Endothelial cell of umbilical vein (primary cell): ENCODE data around the gene CCPG1. TPM values are rescaled to one million over a fixed set of nuclear protein-coding genes. Genes with fewer than 3 reads are reported as not detected.

Experiments
- BruUV-seq: library from RNA; stranded (reverse); fragments of 400-500 nt; replicated peaks from 2 replicates; lab custom pipeline; 2021; lab: Mats Ljungman, UMichigan
- CTCF ChIA-PET: fragments of 300-600, 350-600 bp; sonication (Branson Sonifier 250); formaldehyde crosslinking; loops from one replicate; lab custom pipeline; 2021; ENCODE audit warnings: antibody characterized with exemption, inconsistent platforms; lab: Charles Lee
- POLR2A ChIA-PET: fragments of 300-600, 350-600 bp; sonication (Branson Sonifier 250); formaldehyde crosslinking; loops from one replicate; lab custom pipeline; 2021; ENCODE audit warnings: antibody characterized with exemption, inconsistent platforms; lab: Charles Lee
- DNase-seq: peaks from one replicate; pipeline ENCODE4 v3.0.0-alpha.2; 2011; ENCODE audit warnings: low read depth, low spot score
- FAIRE-seq: peaks from 2 replicates; lab custom pipeline; 2011; peaks lifted over from hg19 to GRCh38; lab: Jason Lieb, UNC
- H2AFZ ChIP-seq: 2 replicates; pipeline ENCODE4 v1.6.0; 2012; ENCODE audit warnings: low read depth, low read length, control low read depth, inconsistent platforms
- H3K27ac ChIP-seq: 2 replicates; pipeline ENCODE4 v1.5.1; 2011; ENCODE audit warnings: low read depth, mild to moderate bottlenecking, control low read depth, low read length, moderate library complexity; ENCODE audit not compliant: insufficient read depth
- H3K27me3 ChIP-seq, 2 experiments: 2 replicates each; pipeline versions ENCODE4 v1.6.0 to v1.6.1; 2011; ENCODE audit warnings: low read length in 2 of 2, mixed read lengths in 1 of 2; ENCODE audit not compliant: control insufficient read depth in 2 of 2, insufficient read depth in 2 of 2
- H3K36me3 ChIP-seq, 2 experiments: 2 replicates in 1 of 2; 3 replicates in 1 of 2; pipeline ENCODE4 v1.5.1; 2011; ENCODE audit warnings: low read length in 2 of 2, mild to moderate bottlenecking in 1 of 2, moderate library complexity in 1 of 2; ENCODE audit not compliant: control insufficient read depth in 2 of 2, insufficient read depth in 2 of 2; ENCODE audit errors: extremely low read depth in 1 of 2
- H3K4me1 ChIP-seq: 3 replicates; pipeline ENCODE4 v1.5.1; 2011; ENCODE audit warnings: mild to moderate bottlenecking, low read length; ENCODE audit not compliant: control insufficient read depth, insufficient read depth; ENCODE audit errors: extremely low read depth
- H3K4me2 ChIP-seq: 2 replicates; pipeline ENCODE4 v1.6.1; 2011; ENCODE audit warnings: low read length, control low read depth, mixed read lengths; ENCODE audit not compliant: insufficient read depth
- H3K4me3 ChIP-seq, 3 experiments: fragments of 200-600 bp in 1 of 3; sonication (generic), shearing (Covaris generic) in 1 of 3; replicated peaks in 1 of 3; 2 replicates each; pipeline ENCODE4 v1.5.1; 2011 to 2016; ENCODE audit warnings: control low read depth in 3 of 3, low read length in 3 of 3, mild to moderate bottlenecking in 2 of 3, inconsistent platforms in 1 of 3, low read depth in 1 of 3, moderate library complexity in 1 of 3; ENCODE audit not compliant: insufficient read depth in 1 of 3
- H3K79me2 ChIP-seq: 2 replicates; pipeline ENCODE4 v1.6.0; 2012; ENCODE audit warnings: low read length, inconsistent platforms; ENCODE audit not compliant: control insufficient read depth, insufficient read depth
- H3K9ac ChIP-seq: replicated peaks from 2 replicates; pipeline ENCODE3; 2011; ENCODE audit warnings: low read length, control low read depth; ENCODE audit not compliant: insufficient read depth; ENCODE audit errors: extremely low read depth
- H3K9me1 ChIP-seq: replicated peaks from 3 replicates; pipeline ENCODE4 v1.6.0; 2011; ENCODE audit warnings: mild to moderate bottlenecking, low read length; ENCODE audit not compliant: control insufficient read depth, insufficient read depth; ENCODE audit errors: extremely low read depth
- H3K9me3 ChIP-seq: replicated peaks from 2 replicates; pipeline ENCODE4 v1.5.1; 2012; ENCODE audit warnings: low read length, inconsistent platforms; ENCODE audit not compliant: control insufficient read depth, insufficient read depth
- H4K20me1 ChIP-seq: replicated peaks from 2 replicates; pipeline ENCODE3; 2011; ENCODE audit warnings: mild to moderate bottlenecking, low read length; ENCODE audit not compliant: control insufficient read depth, insufficient read depth; ENCODE audit errors: extremely low read depth
- EZH2 ChIP-seq: IDR thresholded peaks from 2 replicates; pipeline ENCODE4 v1.6.1; 2012; ENCODE audit warnings: borderline replicate concordance, low read depth, mild to moderate bottlenecking, moderate library complexity, low read length, inconsistent platforms; ENCODE audit not compliant: severe bottlenecking
- FOS ChIP-seq: IDR thresholded peaks from 2 replicates; pipeline ENCODE4 v1.6.1; 2011; ENCODE audit warnings: mild to moderate bottlenecking, low read length, moderate library complexity, borderline replicate concordance; ENCODE audit not compliant: insufficient read depth
- GATA2 ChIP-seq: IDR thresholded peaks from 2 replicates; pipeline ENCODE4 v1.7.0; 2011; ENCODE audit warnings: low read depth, mild to moderate bottlenecking, moderate library complexity, mixed read lengths, low read length; ENCODE audit not compliant: insufficient read length, insufficient read depth
- JUN ChIP-seq: IDR thresholded peaks from 2 replicates; pipeline ENCODE4 v1.6.1; 2011; ENCODE audit warnings: borderline replicate concordance, low read depth; ENCODE audit not compliant: insufficient read length, insufficient read depth
- MYC ChIP-seq: IDR thresholded peaks from one replicate; pipeline ENCODE4 v1.6.1; 2011; ENCODE audit warnings: mild to moderate bottlenecking, low read depth, low read length
- POLR2A ChIP-seq: IDR thresholded peaks from 2 replicates; pipeline ENCODE4 v1.6.1; 2012; ENCODE audit warnings: low read depth, mild to moderate bottlenecking, control low read depth, low read length
- POLR2AphosphoS5 ChIP-seq: IDR thresholded peaks from 2 replicates; pipeline ENCODE4 v1.6.1; 2012; ENCODE audit warnings: low read depth, mild to moderate bottlenecking, control low read depth, low read length, moderate library complexity; ENCODE audit not compliant: insufficient read depth
- dilution Hi-C: fragments of 300-500 bp; cut with MboI; formaldehyde crosslinking; loops from one replicate; pipeline ENCODE4 v1.15.0; 2019; ENCODE audit warnings: low sequenced_read_pairs; ENCODE audit not compliant: extremely low pct_ligation_motif_present
- intact Hi-C: fragments of 100-400 bp; cut with micrococcal nuclease; formaldehyde crosslinking; loops from one replicate; pipeline ENCODE4 v1.10.0; 2022
- polyA plus RNA-seq, 4 experiments: library from polyadenylated mRNA; depleted of rRNA in 3 of 4; stranded (reverse) in 3 of 4; unstranded in 1 of 4; fragments of >200 nt; gene quantifications; 2 replicates each; pipeline versions ENCODE4 v1.2.1 to v1.2.3, GENCODE V29; 2011 to 2012; ENCODE audit warnings: missing spikeins in 1 of 4
- total RNA-seq: library from RNA; stranded (reverse); gene quantifications from 2 replicates; pipeline ENCODE4 v1.2.3, GENCODE V29; 2021
- TF ChIP-seq, protein P1 (sequence below), 2 donors: IDR thresholded peaks; 1 replicate in 1 of 2; 2 replicates in 1 of 2; pipeline ENCODE4 v1.5.1; 2011; ENCODE audit warnings: low read length in 2 of 2, mild to moderate bottlenecking in 2 of 2, moderate library complexity in 2 of 2, control low read depth in 1 of 2, inconsistent platforms in 1 of 2, low read depth in 1 of 2; ENCODE audit not compliant: insufficient read depth in 1 of 2; ENCODE audit errors: extremely low read depth in 1 of 2
- TF ChIP-seq, protein P2 (sequence below): IDR thresholded peaks from 2 replicates; pipeline ENCODE4 v1.6.1; 2011; ENCODE audit not compliant: insufficient read depth, insufficient read length

Gene CCPG1
- total and polyA plus RNA-seq, 2 donors (not counting 3 experiments of a cell fraction or from before 2014, with no cell fraction given) = 19.1 to 58.5 TPM

DNA sequence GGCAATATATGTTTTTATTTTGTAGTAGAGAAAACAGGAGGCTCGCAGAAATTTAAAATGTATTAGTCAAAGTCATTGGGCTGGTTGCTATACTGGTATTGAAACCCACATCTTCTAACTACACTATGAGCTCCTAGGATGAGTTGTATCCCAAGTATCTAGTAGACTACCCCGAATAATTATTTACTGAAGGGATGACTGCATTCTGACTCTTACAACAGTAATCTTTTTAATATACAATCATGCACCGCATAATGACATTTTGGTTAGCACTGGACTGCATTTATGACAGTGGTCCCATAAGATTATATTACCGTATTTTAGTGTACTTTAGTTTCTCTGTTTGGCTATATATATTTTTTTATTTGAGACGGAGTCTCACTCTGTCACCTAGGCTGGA, 73.8 kb downstream of the CCPG1 start:
- no TSS peak for BruUV-seq
- no peaks in the 10 kb centered on the region for H3K79me2 ChIP-seq
- dilution Hi-C loops (no loop called here), intact Hi-C loops (no loop called here)
- H3K4me1 ChIP-seq = no peaks in the 10 kb centered on the region
- POLR2A ChIA-PET = no interaction called here
- H3K36me3 ChIP-seq = peaks cover 0 to 2% of the 10 kb centered on the region in 2 experiments
- H3K4me2 ChIP-seq = no peak overlapping the region
- no peak overlapping the region for H3K9ac ChIP-seq
- FAIRE-seq (no peak), DNase-seq (no peak)
- no peak overlapping the region for H3K4me3 ChIP-seq
- no peaks in the 10 kb centered on the region for H3K9me3 ChIP-seq
- CTCF ChIA-PET = interaction anchor here (0.9 to 2.0 kb wide), 3 partner anchors 10 to 105 kb away, joined by 3 to 4 read pairs (median 3); no protein-coding TSS in a partner anchor
- H3K27me3 ChIP-seq = no peaks in the 10 kb centered on the region
- no peak overlapping the region for H2AFZ ChIP-seq
- no peaks in the 10 kb centered on the region for H3K9me1 ChIP-seq
- H4K20me1 ChIP-seq = no peaks in the 10 kb centered on the region
- no peak overlapping the region for H3K27ac ChIP-seq
- TF ChIP-seq, protein P1, sequence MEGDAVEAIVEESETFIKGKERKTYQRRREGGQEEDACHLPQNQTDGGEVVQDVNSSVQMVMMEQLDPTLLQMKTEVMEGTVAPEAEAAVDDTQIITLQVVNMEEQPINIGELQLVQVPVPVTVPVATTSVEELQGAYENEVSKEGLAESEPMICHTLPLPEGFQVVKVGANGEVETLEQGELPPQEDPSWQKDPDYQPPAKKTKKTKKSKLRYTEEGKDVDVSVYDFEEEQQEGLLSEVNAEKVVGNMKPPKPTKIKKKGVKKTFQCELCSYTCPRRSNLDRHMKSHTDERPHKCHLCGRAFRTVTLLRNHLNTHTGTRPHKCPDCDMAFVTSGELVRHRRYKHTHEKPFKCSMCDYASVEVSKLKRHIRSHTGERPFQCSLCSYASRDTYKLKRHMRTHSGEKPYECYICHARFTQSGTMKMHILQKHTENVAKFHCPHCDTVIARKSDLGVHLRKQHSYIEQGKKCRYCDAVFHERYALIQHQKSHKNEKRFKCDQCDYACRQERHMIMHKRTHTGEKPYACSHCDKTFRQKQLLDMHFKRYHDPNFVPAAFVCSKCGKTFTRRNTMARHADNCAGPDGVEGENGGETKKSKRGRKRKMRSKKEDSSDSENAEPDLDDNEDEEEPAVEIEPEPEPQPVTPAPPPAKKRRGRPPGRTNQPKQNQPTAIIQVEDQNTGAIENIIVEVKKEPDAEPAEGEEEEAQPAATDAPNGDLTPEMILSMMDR (IDR thresholded peaks at IDR 0.05; ENCODE audit: extremely low read depth in 1 of 2, insufficient read depth in 1 of 2, low read depth in 1 of 2, low read length in 2 of 2) = no peak
- TF ChIP-seq POLR2AphosphoS5 (no peak), JUN (no peak), FOS (no peak)

DNA sequence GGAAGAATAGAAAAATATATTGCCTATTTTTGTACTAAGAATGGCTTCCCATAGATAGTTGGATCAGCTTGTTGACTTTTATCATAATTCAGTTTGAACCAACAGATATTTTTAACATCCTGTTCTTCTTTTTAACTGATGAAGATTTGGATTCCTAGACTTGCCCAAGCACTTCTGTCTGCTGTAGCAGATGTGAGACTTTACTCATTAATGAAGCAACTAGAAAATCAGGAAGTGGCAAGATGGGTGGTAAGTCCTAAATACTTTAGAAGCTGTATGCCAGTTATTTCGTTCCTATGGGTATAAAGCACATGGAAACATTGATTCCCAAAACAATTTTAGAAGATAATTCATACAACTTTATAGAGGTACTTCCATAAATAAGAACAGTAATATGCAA, 80.8 kb downstream of the CCPG1 start:
- Histone ChIP-seq H2AFZ (no peak overlapping the region), H3K4me1 (no peaks in the 10 kb centered on the region), H3K4me2 (no peak overlapping the region), H3K9ac (no peak overlapping the region), H3K9me1 (no peaks in the 10 kb centered on the region), H4K20me1 (no peaks in the 10 kb centered on the region), H3K4me3 (no peak overlapping the region), H3K36me3 (no peaks in the 10 kb centered on the region), H3K27me3 (no peaks in the 10 kb centered on the region), H3K79me2 (no peaks in the 10 kb centered on the region), H3K9me3 (no peaks in the 10 kb centered on the region), H3K27ac (no peak overlapping the region)
- DNase-seq (no peak), FAIRE-seq (no peak)
- CTCF ChIA-PET = no interaction called here
- POLR2A ChIA-PET = no interaction called here
- TF ChIP-seq FOS (no peak), MYC (no peak), EZH2 (no peak), GATA2 (no peak), POLR2A (no peak), JUN (no peak), POLR2AphosphoS5 (no peak)
- TF ChIP-seq, protein P1 (IDR thresholded peaks at IDR 0.05; ENCODE audit: extremely low read depth in 1 of 2, insufficient read depth in 1 of 2, low read depth in 1 of 2, low read length in 2 of 2) = no peak
- TF ChIP-seq, protein P2, sequence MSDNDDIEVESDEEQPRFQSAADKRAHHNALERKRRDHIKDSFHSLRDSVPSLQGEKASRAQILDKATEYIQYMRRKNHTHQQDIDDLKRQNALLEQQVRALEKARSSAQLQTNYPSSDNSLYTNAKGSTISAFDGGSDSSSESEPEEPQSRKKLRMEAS = no peak
- no TSS peak for BruUV-seq
- dilution Hi-C loops = no loop called here
- intact Hi-C loops = no loop called here
